Panc1 (cell line): ENCODE results near the gene PPP6R2. TPM values are rescaled to one million over a fixed set of nuclear protein-coding genes. Genes with fewer than 3 reads are reported as not detected.

ENCODE experiments used
- ATAC-seq: fragments of 200-7000 bp; cut with Tn5 transposase; 2 replicates; pipeline ENCODE4 v1.9.1; 2020; ENCODE audit warnings: mild to moderate bottlenecking, moderate library complexity
- BruUV-seq: library from RNA; stranded (reverse); fragments of 400-500 nt; replicated peaks from 2 replicates; lab custom pipeline; 2021; lab: Mats Ljungman, UMichigan
- CTCF ChIA-PET: fragments of 300-600 bp; sonication (Branson Sonifier 250); formaldehyde crosslinking; loops from one replicate; lab custom pipeline; 2022; ENCODE audit warnings: antibody characterized with exemption; lab: Charles Lee
- POLR2A ChIA-PET: fragments of 300-600 bp; sonication (Branson Sonifier 250); formaldehyde crosslinking; loops from one replicate; lab custom pipeline; 2022; ENCODE audit warnings: antibody characterized with exemption; lab: Charles Lee
- DNase-seq: peaks from one replicate; pipeline ENCODE4 v3.0.0-alpha.2; 2010; ENCODE audit warnings: low read depth, low spot score
- H3K27ac ChIP-seq: 2 replicates; pipeline ENCODE4 v1.5.1; 2011; ENCODE audit warnings: mild to moderate bottlenecking, low read length, inconsistent platforms
- H3K27me3 ChIP-seq: fragments of 200-500 bp; sonication (Bioruptor generic); 2 replicates; pipeline ENCODE4 v1.6.0; 2014; ENCODE audit warnings: low read length, inconsistent platforms; ENCODE audit not compliant: control insufficient read depth, insufficient read depth
- H3K36me3 ChIP-seq: fragments of 200-500 bp; sonication (Bioruptor generic); 2 replicates; pipeline ENCODE4 v1.5.1; 2014; ENCODE audit warnings: inconsistent platforms, mild to moderate bottlenecking, low read length, moderate library complexity; ENCODE audit not compliant: control insufficient read depth, insufficient read depth
- H3K4me1 ChIP-seq: 2 replicates; pipeline ENCODE4 v1.5.1; 2011; ENCODE audit warnings: inconsistent platforms, mild to moderate bottlenecking, low read length, moderate library complexity; ENCODE audit not compliant: control insufficient read depth, insufficient read depth
- H3K4me3 ChIP-seq, 2 experiments: 2 replicates each; pipeline ENCODE4 v1.5.1; 2011 to 2012; ENCODE audit warnings: low read depth in 2 of 2, low read length in 2 of 2, mild to moderate bottlenecking in 2 of 2, inconsistent platforms in 1 of 2, moderate library complexity in 1 of 2
- H3K9me3 ChIP-seq: fragments of 200-500 bp; sonication (Bioruptor generic); 2 replicates; pipeline ENCODE4 v1.5.1; 2014; ENCODE audit warnings: low read depth, mild to moderate bottlenecking, inconsistent platforms, low read length, moderate library complexity; ENCODE audit not compliant: control insufficient read depth, insufficient read depth
- CTCF ChIP-seq: fragments of 450-650 bp; IDR thresholded peaks from 2 replicates; pipeline ENCODE4 v1.5.1; 2017; ENCODE audit warnings: mild to moderate bottlenecking
- POLR2AphosphoS5 ChIP-seq: IDR thresholded peaks from 2 replicates; pipeline ENCODE4 v1.6.1; 2012; ENCODE audit warnings: mild to moderate bottlenecking, low read depth, low read length, moderate library complexity
- REST ChIP-seq, 2 experiments: IDR thresholded peaks; 2 replicates each; pipeline ENCODE4 v1.6.1; 2011 to 2012; ENCODE audit warnings: low read depth in 2 of 2, control low read depth in 1 of 2, low read length in 1 of 2, mild to moderate bottlenecking in 1 of 2, moderate library complexity in 1 of 2; ENCODE audit not compliant: insufficient read depth in 1 of 2
- SIN3A ChIP-seq: IDR thresholded peaks from 2 replicates; pipeline ENCODE4 v1.6.1; 2012; ENCODE audit warnings: low read depth, mild to moderate bottlenecking, low read length, moderate library complexity, borderline replicate concordance; ENCODE audit not compliant: insufficient read depth
- TCF7L2 ChIP-seq: IDR thresholded peaks from 2 replicates; pipeline ENCODE4 v1.6.1; 2011; ENCODE audit warnings: mild to moderate bottlenecking, low read depth, low read length, inconsistent platforms
- in situ Hi-C: cut with HindIII; loops from 2 replicates; pipeline ENCODE4 v1.10.0; 2016; ENCODE audit warnings: low sequenced_read_pairs, low pct_unique_long_range_greater_than_20kb
- intact Hi-C: fragments of 100-400 bp; cut with micrococcal nuclease; formaldehyde crosslinking; loops from one replicate; pipeline ENCODE4 v1.10.0; 2022; ENCODE audit not compliant: unreplicated experiment
- total RNA-seq: library from RNA; stranded (reverse); gene quantifications from one replicate; pipeline ENCODE4 v1.2.1, GENCODE V29; 2021; ENCODE audit not compliant: unreplicated experiment

PPP6R2 gene
- total RNA-seq, 1 experiment from 2014 or later, result 52.8 TPM

- POLR2A ChIA-PET, result interaction anchor here (0.6 kb wide), 1 partner anchor 63 kb away, joined by 10 read pairs; no protein-coding TSS in a partner anchor
- TF ChIP-seq POLR2AphosphoS5 (no peak), SIN3A (no peak)
- H3K9me3 ChIP-seq, result no peaks in the 10 kb centered on the region
- no TSS peak for BruUV-seq
- ATAC-seq, result no peak
- no peaks in the 10 kb centered on the region for H3K27me3 ChIP-seq
- intact Hi-C loops (no loop called here), in situ Hi-C loops (no loop called here)
- H3K36me3 ChIP-seq, result peaks cover 5% of the 10 kb centered on the region; the same call in 1 of the 2 replicates
- no peak overlapping the region for H3K4me3 ChIP-seq
- no peak overlapping the region for H3K27ac ChIP-seq
- CTCF ChIA-PET, result no interaction called here
- no peak for DNase-seq
- H3K4me1 ChIP-seq, result no peaks in the 10 kb centered on the region
Observed at GRCh38 chr22:50459016-50459415, 115.9 kb downstream of the PPP6R2 start.

GRCh38 chr22:50459496-50460140 is 116.5 kb downstream of the PPP6R2 start:
- no peak overlapping the region for H3K4me3 ChIP-seq
- H3K4me1 ChIP-seq, result no peaks in the 10 kb centered on the region
- no peak overlapping the region for H3K27ac ChIP-seq
- ChIA-PET POLR2A (no interaction called here), CTCF (no interaction called here)
- DNase-seq (no peak), ATAC-seq (no peak)
- no peaks in the 10 kb centered on the region for H3K9me3 ChIP-seq
- peaks cover 5% of the 10 kb centered on the region; the same call in 1 of the 2 replicates for H3K36me3 ChIP-seq
- H3K27me3 ChIP-seq, result no peaks in the 10 kb centered on the region
- BruUV-seq, result no TSS peak
- in situ Hi-C loops (no loop called here), intact Hi-C loops (no loop called here)
- TF ChIP-seq REST (IDR thresholded peaks at IDR 0.05; ENCODE audit: insufficient read depth in 1 of 2, low read depth in 2 of 2, low read length in 1 of 2), result no peak
- TF ChIP-seq SIN3A, result no peak
- no peak for TF ChIP-seq TCF7L2
- TF ChIP-seq POLR2AphosphoS5, result no peak

GRCh38 chr22:50460938-50461337 is 117.8 kb downstream of the PPP6R2 start:
- no peaks in the 10 kb centered on the region for H3K27me3 ChIP-seq
- in situ Hi-C loops (no loop called here), intact Hi-C loops (no loop called here)
- H3K4me3 ChIP-seq, result no peak overlapping the region
- POLR2A ChIA-PET, result no interaction called here
- CTCF ChIA-PET, result no interaction called here
- H3K27ac ChIP-seq, result no peak overlapping the region
- no peaks in the 10 kb centered on the region for H3K9me3 ChIP-seq
- TF ChIP-seq REST (IDR thresholded peaks at IDR 0.05; ENCODE audit: insufficient read depth in 1 of 2, low read depth in 2 of 2, low read length in 1 of 2), result no peak
- TF ChIP-seq POLR2AphosphoS5, result no peak
- TF ChIP-seq CTCF, result no peak
- TF ChIP-seq SIN3A, result no peak
- no peak for TF ChIP-seq TCF7L2
- peaks cover 5% of the 10 kb centered on the region; the same call in 1 of the 2 replicates for H3K36me3 ChIP-seq
- ATAC-seq (no peak), DNase-seq (no peak)
- no peaks in the 10 kb centered on the region for H3K4me1 ChIP-seq
- no TSS peak for BruUV-seq
